NCI-H510A (cell line): Measurements from ENCODE around the gene RNF207.
A peak's percentile ranks its signal among the peaks of the same experiment; 100 is the strongest.

Source experiments
- DNase-seq: peaks from one replicate; lab custom pipeline; 2025; lab: John Stamatoyannopoulos, UW

The RNF207 gene

DNA sequence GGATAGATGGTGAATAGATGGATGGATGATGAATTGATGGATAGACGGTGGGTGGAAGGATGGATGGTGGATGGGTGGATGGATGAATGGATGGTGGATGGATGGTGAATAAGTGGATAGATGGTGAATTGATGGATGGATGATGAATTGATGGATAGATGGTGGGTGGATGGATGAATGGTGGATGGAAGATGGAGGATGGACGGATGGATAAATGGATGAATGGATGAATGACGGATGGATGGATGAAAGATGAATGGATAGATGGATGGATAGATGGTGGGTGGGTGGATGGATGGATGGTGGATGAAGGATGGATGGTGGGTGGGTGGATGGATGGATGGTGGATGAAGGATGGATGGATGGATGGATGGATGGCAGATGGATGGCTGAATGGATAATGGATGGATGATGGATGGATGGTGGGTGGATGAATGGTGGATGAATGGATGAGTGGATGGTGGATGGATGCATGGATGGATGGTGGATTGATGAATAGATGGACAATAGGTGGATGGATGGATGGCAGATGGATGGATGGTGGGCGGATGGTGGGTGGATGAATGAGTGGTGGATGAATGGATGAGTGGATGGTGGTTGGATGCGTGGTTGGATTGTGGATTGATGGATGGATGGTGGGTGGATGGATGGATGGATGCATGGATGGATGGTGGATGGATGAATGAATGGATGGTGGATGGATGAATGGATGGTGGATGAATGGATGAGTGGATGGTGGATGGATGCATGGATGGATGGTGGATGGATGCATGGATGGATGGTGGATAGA, 31.1 kb upstream of the RNF207 start:
- no peak for DNase-seq

DNA sequence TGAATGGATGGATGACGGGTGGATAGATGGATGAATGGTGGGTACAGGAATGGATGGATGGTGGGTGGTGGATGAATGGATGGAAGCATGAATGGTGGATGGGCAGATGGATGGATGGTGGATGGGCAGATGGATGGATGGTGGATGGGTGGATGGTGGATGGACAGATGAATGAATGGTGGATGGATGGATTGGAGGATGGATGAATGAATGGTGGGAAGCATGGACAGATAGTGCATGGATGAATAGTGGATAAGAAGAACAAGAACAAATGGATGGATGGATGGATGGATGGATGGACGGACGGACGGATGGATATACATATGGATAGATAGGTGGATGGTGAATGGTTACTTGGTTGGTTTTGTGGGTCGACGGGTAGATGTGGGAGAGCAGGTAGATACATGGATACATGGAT, 30.5 kb upstream of the RNF207 start:
- DNase-seq = no peak

DNA sequence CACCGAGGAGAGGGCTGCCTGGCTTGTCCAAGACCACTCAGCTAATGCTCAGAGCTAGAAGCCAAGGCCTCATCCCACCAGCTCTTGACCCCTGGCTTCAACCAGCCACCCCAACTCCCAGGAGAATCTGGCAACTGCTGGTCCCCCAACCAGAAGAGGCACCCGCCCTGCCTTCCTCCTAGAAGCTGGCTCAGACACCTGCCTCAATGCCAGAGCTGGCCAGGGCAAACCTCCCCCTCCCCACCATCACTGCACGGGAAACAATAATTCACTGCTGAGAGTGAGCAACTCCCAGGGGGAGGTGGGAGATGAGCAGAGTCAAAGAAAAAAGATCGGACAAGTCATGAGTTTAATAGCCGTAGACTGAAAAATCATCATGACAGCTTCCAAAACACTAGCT, 29.1 kb upstream of the RNF207 start:
- DNase-seq = no peak

DNA sequence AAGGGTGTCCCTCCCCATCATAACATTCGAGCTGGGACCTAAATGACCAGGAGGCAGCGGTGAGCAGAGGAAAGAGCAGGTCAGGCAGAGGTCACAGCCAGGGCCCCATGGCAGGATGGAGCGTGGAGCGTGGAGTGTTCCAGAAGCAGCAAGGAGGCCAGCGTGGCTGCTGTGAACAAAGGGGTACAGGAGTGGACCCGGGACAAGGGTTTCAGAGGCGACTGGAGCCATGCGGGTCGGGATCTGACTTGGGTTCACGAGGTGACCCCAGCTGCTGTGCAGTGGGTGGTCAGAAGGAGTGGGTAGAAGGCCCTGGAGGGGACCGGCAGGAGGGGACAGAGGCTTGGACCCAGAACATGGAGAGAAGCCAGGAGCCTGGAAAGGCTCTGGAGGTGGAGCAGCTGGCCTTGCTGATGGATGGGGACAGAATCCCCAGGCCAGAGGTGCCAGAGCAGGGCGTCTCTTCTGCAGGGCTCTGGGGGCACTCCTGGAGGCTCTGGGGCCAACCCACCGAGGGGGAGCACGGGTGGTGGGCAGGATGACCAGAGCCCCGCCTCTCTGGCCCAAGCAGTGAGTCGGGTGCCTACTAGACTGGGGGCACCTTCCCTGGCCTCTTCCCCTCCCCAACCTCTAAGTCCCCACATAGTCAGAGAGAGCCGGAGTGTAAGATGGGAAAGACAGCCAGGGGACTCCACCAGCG, 28.1 kb upstream of the RNF207 start:
- no peak for DNase-seq

DNA sequence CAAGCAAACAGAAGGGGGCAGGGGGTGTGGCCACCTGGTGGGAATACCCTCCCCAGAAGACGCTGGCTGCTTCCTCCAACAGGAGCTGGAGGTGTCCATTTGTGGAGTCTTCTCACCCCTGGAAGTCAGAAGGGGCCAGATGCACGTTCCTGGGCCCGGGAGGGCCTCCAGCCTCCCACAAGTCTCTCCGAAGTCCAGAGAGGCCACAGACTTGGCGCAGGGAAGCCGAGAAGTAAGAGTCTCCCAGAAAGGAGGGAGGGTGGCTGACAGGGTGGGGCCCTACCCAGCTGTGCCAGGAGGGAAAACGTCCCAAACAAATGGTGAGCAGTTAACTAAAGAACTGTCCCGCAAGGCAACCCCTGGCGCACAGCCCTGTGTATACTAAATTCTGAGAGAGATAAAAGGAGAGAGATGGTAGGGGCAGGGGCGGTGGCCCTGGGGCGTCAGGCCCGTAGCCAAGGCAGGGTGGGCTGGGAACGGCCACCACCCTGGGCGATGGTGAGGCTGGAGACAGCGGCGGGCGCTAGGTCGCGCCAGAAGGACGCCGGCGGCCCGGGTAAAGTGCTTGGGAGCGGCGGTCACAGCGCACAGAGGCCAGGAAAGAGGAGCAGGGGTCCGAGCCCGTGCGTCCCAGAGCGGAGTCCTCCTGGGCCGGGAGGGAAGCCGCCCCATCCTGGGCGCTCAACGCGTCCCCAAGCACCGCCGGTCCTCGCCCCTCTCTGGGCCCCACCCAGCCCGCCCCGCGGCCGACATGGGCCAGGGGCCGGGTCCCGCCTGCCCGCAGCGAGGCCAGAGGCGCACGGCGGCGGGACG, 27.0 kb upstream of the RNF207 start:
- DNase-seq = no peak

DNA sequence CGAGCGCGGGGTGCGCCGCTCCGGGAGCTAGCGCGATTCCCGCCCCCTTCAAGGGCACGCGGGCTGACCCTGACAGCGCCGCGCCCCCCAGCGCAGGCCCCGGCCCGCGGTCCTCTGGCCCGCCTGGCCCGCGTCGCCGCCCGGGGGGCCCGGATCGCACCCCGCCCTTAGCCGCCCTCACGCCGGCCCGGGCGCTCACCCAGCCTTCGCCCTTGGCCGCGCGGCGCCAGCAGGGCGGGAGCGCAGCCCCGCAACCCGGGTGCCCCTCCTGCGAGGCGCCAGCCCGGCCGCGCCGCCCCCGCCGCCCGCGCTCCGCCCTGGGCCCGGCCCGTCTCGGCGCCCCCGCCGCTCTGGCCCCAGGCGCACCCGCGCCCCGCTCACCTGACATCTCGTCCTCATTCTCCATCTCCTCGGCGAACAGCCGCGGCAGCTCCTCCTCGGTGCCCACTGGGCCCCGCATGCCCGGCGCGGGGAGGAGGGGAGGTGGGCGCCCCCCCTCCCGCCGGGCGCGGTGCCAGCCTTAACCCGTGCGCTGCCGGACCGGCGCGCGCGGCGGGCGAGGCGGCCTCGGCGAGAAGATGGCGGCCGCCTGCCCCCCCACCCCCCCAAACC, 26.2 kb upstream of the RNF207 start:
- DNase-seq = no peak

DNA sequence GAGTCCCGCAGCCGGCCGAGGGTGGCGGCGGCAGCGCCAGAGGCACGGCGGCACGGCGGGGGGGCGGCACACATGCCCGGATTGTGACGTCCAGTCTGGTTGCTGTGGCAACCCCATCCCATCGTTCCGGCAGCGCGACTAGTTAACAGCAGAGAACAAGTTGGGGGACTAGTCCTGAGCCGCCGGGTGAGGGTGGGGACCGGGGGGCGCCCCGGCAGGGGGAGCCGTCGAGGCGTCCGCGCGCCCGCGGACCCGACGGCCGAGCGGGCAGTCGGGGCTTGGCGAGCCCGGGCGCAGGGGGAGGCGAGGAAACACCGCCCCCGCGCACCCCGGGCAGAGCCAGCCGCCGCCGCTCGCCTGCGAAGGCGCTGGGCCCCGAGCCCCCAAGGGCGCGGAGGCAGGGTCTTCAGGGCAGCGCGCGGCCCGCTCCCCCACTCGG, 25.6 kb upstream of the RNF207 start, which contains the start of gene CHD5:
CHD5 (minus strand) TSS at position 54 of the 439 bp plus-strand sequence. CDS start 298 bp downstream, outside the sequence.
- DNase-seq = no peak

DNA sequence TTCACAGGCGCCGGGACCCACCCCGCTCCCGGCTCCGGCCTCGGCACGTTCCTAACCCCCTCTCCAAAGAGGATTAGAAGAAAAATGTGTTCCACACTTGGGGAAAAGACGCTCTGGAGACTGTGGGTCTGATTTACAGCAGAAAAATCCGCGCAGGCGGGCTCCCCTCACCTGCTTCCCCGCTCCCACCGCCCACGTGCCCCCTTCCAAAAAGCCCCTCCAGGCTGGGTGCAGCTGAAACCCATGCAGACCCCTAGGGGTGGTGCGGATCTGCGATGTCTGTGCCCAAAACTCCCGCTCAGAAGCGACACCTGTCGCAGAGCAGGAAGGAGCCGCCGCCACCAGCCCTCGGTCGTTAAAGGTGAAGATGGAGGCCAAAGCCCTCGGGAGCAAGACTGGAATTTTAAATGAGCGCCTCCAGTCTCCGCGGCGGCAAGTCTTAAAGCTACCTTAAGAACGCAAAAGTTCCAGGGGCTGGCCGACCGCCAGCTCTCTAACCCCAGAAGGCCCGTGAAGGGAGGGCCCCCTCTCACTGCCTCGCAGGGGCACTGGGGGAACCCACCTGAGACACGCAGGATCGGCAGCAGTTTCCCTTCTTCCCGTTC, 25.1 kb upstream of the RNF207 start:
- no peak for DNase-seq

DNA sequence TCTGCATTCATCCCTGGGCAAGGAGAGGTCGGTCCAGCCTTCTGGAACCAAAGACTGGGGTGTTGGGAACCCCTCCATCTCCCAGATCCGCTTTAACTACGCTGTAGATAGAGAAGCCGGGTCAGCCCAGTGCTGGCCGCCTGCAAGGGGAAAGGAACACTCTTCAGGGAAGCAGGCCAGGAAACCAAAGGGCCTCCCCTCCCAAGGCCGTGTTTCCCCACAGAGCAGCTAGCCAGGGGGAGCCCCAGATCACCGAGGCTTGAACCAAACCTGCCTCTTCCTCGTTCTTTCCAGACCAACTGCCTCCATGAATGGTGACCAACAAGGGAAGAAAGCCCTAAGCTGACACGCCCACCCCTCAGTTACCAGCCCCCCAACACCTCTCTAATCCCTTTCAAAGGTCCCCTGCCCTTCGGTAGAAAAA, 24.6 kb upstream of the RNF207 start:
- no peak for DNase-seq

DNA sequence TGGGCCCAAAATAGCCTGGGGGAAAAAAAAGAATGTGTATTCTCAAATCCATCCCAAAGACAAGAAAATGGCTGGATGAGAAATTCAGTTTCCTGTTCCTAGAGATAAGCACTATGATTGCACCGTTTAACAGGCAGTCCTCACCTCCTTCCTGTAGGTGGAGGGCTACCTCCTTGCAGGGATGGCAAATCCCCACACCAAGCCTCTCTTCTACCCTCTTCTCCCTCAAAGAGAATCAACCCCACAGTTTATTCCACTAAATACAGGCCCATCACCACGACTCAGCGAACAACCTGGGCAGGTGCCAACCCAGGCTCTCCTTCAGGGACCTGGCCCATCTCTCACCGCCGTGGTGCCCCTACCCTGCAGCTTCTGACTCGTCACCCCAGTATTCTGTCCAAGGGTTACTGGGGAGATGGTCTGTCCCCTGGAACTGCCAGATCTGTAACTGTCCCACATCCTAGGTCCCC, 22.4 kb upstream of the RNF207 start:
- DNase-seq = no peak

DNA sequence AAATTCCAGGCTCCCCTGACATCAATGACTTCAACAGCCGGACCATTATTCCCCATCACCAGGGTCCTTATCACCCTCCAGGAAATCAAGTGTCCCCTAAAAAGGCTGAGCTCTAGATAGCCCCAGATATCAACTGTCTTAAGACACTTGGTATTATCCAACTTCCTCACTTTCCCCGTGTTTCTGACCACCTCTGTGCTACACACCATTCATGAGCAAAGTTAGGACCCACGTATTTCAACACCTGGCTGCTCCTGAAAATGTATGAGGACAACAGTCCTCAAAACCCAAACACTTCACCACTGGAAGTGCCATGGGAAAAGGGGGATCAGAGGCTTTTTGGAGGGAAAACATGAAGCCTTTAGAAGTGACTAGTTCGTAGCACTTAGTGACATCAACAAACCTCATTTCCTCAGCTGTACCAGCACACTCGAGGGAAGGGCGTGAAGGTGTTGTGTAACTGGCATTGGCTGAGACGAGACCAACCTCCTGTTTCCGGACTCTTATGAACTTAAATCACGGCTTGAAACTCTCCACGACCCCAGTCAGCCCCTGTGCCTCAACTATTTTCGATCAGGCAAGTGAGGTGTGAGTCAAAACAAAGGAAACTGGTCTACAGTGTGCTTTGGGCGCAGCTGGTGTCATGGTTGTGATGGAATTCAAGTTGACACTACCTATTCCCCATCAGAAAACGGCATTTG, 21.7 kb upstream of the RNF207 start:
- no peak for DNase-seq

DNA sequence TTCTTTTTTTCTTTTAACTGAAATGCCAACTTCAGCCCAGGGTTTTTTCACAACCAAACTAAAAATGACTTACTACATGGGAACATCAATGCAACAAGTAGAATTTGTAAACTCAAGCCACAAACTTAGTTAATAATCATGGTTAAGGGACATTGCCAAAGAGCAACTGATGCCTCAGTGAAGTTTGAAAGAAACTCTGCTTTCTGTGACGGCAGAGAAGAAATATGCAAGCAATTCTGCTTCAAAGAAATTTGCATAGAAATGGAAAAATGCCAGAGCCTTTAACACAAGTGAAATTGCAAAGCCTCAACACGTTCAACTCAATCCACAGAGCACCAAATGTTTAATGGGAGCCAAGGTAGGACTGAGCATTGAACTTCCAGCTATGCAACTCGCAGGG, 20.8 kb upstream of the RNF207 start:
- no peak for DNase-seq

DNA sequence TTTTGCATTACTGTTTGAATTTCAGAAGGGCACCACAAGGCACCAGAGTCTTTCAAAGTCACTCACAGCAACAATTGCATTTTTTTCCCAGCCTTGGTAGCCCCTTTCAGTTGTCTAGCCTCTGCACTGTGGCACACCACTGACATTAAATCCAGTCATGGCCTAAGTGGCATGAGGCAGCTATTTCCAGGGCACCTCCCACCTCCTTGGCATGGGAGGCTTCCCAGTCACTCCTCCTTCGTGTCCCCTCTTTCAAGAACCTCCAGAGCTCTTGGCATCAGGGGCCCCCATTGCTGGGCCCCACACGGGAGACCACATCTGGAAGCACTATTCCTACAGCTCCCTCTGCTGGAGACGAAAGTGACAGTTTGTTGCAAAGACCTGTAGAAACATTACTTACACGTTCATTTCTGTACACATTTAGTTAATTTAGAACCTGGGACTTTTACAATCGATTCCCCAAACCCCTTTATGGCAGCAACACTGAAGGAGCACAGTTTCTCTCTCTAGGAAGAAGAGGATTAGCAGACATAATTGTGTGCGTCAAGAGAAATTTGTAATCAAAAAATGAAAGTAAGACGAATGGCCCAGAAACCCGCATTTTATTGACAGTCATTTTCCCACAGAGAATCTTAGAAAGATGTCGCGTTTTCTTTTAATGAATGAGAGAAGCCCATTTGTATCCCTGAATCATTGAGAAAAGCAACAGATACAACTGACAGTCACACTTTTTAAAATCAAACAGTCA, 20.1 kb upstream of the RNF207 start:
- no peak for DNase-seq

DNA sequence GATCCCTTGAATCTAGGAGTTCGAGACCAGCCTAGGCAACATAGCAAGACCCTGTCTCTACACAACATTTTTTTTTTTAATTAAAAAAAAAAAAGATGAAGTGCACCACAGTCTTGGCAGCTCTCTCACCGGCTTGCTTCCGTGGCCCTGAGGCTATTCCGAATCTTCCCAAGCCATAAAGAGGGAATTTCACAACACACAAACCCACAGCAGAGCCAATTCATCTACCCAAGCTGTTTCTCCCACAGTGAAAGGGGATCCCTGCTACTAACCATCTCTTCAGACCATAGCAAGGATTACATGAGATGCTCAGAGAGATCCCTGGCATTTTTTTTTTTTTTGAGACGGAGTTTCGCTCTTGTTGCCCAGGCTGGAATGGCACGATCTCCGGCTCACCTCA, 17.5 kb upstream of the RNF207 start:
- DNase-seq = no peak

DNA sequence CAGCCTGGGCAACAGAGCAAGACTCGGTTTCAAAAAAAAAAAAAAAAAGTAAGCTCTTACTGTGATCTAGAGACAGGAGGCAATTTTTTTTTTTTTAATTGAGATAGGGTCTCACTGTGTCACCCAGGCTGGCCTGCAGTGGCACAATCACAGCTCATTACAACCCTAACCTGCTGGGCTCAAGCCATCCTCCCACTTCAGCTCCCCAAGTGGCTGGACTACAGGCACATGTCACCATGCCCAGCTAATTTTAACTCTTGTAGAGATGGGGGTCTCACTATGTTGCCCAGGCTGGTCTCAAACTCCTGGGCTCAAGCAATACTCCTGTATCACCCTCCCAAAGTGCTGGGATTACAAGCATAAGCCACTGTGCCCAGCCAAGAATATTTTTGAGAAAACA, 14.0 kb upstream of the RNF207 start:
- DNase-seq = no peak

DNA sequence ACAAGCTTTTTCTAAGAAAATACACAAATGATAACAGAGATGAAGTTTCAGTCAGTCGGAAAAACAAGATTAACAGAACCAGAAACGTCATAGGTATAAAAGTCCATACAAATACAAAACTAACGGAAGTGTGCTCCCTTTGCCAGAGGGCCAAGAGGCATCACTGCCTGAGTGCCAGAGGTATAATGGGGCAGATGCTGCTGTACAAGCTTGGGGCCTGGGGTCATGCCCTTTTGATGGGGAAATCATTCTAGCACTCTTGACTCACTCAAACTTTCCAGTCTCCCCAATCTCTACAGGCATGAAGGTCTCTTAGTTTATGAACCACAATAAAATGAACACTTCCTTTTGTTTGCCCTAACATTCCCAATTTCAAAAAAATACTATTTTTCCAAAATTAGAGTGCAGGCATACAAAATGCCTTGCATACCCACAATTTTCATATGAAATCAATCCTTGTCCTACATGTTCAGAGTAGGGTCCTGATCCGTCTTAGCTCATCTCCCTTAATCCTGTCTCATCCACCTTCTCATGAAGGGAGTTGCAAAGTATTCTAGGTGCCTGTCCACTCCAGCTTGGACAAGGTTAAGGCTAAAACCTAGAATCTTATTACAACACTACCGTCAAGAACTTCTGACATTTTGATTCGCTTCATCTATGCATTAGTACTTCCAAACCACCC, 8.0 kb upstream of the RNF207 start:
- no peak for DNase-seq

DNA sequence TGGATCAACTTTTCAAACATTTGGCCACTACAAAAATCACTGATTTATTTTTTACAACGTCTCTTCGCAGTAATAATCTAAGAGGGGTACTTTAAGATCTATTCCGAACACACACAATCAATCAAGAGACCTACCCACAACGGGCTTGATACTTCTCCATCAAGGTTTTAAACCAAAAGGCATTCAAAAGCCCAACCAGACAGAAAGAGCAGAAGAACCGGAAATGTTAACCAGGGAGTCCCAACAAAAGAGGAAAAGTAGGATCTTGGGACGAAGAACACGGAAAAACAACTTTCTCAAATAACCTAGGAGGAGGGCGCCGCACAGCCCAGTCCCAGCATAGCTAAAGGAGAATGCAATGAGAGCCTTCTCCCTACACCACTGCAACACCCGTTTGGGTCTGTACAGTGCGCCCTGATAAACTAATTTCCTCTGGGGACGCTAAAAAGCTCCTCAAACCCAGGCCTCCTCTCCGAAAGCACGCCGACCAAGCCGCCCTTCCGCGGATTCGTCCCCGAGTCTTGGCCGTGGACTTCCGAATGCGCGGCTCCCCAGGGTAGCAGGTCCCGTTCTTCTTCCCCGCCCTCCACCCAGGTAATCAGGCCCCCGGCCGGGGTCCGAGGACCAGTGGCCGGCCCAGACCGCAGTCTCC, 7.1 kb upstream of the RNF207 start:
- no peak for DNase-seq

DNA sequence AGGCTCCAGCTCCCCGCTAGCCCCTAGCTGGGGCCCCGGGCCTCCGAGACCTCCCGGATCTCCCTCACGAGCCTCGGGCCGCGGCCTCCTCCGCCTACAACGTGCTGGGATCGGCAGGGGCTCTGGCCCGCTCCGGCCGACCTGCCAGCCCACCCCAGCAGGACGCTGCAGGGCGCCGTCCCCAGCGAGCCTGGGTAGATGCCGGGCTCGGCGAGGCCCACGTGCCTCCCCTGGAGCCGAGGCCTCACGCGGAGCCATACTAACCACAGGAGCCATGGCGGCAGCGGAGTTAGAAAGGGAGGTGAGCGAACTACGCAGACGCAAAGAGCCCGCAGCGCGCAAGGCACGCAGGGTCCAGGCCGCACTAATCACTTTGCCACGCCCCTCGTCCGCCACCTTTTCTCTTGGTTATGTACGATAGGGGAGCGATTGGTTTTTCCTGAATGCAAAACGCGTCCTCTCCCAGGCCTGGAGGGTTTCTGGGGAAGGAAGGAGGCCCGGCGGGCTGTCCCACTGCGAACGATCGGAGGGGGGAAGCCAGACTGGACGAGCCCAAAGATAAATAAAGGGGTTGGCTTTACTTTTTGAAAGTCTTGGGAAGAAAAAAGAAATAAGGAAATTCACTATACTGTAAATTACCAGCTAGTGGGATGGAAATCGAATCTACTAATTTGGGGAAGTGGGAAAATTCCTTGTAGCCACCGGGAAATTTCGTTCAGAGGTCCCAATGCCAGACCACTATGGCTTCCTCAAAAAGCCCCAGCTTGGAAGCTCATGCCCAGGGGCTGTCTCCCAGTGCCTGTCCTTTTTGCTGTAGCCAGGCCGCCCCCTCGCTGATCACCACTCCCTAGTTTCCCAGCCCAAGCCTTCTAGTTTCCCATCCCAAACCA, 6.4 kb upstream of the RNF207 start, which contains the start of gene RPL22:
RPL22 (minus strand) TSS at position 298 of the 890 bp plus-strand sequence; CDS start at position 276, 22 bp downstream.
- peak; percentile 100 for DNase-seq
